Liver (tissue), 3 donors: Measurements from ENCODE around the gene P2RY6.

Experiments used
- ATF3 ChIP-seq: IDR thresholded peaks from 2 replicates; pipeline ENCODE4 v1.6.1; 2016; ENCODE audit warnings: antibody characterized with exemption
- CTCF ChIP-seq: fragments of 150-350 bp; IDR thresholded peaks from 2 replicates; pipeline ENCODE4 v1.5.1; 2017; ENCODE audit warnings: improper control_type of control experiment, low read depth, low read length; ENCODE audit not compliant: missing input control
- EGR1 ChIP-seq, 2 donors: IDR thresholded peaks; 2 replicates each; pipeline ENCODE4 v1.6.1; 2016 to 2018; ENCODE audit warnings: antibody characterized with exemption in 2 of 2, low read depth in 2 of 2
- GABPA ChIP-seq, 2 donors: IDR thresholded peaks in 1 of 2; conservative IDR thresholded peaks in 1 of 2; 2 replicates each; pipeline ENCODE4 v1.6.1; 2016; ENCODE audit warnings: antibody characterized with exemption in 2 of 2, mild to moderate bottlenecking in 1 of 2, moderate library complexity in 1 of 2
- JUND ChIP-seq, 2 donors: IDR thresholded peaks; 2 replicates each; pipeline ENCODE4 v1.6.1; 2016; ENCODE audit warnings: antibody characterized with exemption in 2 of 2
- MAX ChIP-seq: IDR thresholded peaks from 2 replicates; pipeline ENCODE4 v1.6.1; 2016; ENCODE audit warnings: antibody characterized with exemption
- NR2F2 ChIP-seq: IDR thresholded peaks from 2 replicates; pipeline ENCODE4 v1.6.1; 2016; ENCODE audit warnings: antibody characterized with exemption
- RAD21 ChIP-seq, 2 donors: IDR thresholded peaks; 2 replicates each; pipeline ENCODE4 v1.6.1; 2016; ENCODE audit warnings: antibody characterized with exemption in 2 of 2, mild to moderate bottlenecking in 2 of 2
- REST ChIP-seq: IDR thresholded peaks from 2 replicates; pipeline ENCODE4 v1.6.1; 2016; ENCODE audit warnings: antibody characterized with exemption, mild to moderate bottlenecking
- RXRA ChIP-seq, 2 donors: IDR thresholded peaks; 2 replicates each; pipeline ENCODE4 v1.6.1; 2017 to 2018; ENCODE audit warnings: antibody characterized with exemption in 2 of 2, mild to moderate bottlenecking in 1 of 2
- SP1 ChIP-seq: IDR thresholded peaks from 2 replicates; pipeline ENCODE4 v1.6.1; 2018; ENCODE audit warnings: antibody characterized with exemption, mild to moderate bottlenecking
- TAF1 ChIP-seq: conservative IDR thresholded peaks from 2 replicates; pipeline ENCODE4 v1.6.1; 2016; ENCODE audit warnings: antibody characterized with exemption, mild to moderate bottlenecking
- YY1 ChIP-seq: IDR thresholded peaks from 2 replicates; pipeline ENCODE4 v1.6.1; 2016; ENCODE audit warnings: antibody characterized with exemption, mild to moderate bottlenecking
- donor health status: healthy.
- donor health status: healthy.

- TF ChIP-seq CTCF (no peak), MAX (no peak), JUND (IDR thresholded peaks at IDR 0.05) (no peak), EGR1 (IDR thresholded peaks at IDR 0.05; ENCODE audit: low read depth in 2 of 2) (no peak), REST (no peak), YY1 (no peak), ATF3 (no peak), RAD21 (IDR thresholded peaks at IDR 0.05) (no peak), SP1 (no peak), RXRA (IDR thresholded peaks at IDR 0.05) (no peak), NR2F2 (no peak), TAF1 (no peak), GABPA (IDR thresholded peaks at IDR 0.05 in 1 of 2, conservative IDR thresholded peaks at IDR 0.05 in 1 of 2) (no peak)
Observed at GRCh38 chr11:73285721-73286120, 13.6 kb downstream of the P2RY6 start.
